Neural progenitor cell (in vitro differentiated cells): ENCODE data around the gene PBOV1. TPM values are rescaled to one million over a fixed set of nuclear protein-coding genes. Genes with fewer than 3 reads are reported as not detected.

Source experiments
- DNase-seq: peaks from one replicate; pipeline ENCODE4 v3.0.0-alpha.2; 2016; ENCODE audit warnings: low spot score
- H2AFZ ChIP-seq: fragments of 200-600 bp; sonication (generic); replicated peaks from 2 replicates; pipeline ENCODE4 v1.6.1; 2016; ENCODE audit warnings: antibody characterized with exemption
- H3F3A ChIP-seq: fragments of 200-600 bp; sonication (generic); 2 replicates; pipeline ENCODE4 v1.6.1; 2016; ENCODE audit warnings: antibody characterized with exemption, low read depth
- H3K27ac ChIP-seq: fragments of 200-600 bp; sonication (generic); 2 replicates; pipeline ENCODE4 v1.5.1; 2016; ENCODE audit warnings: mild to moderate bottlenecking
- H3K27me3 ChIP-seq: fragments of 200-600 bp; sonication (generic); 2 replicates; pipeline ENCODE4 v1.6.1; 2016; ENCODE audit warnings: mild to moderate bottlenecking, moderate library complexity
- H3K36me3 ChIP-seq: fragments of 200-600 bp; sonication (generic); 2 replicates; pipeline ENCODE4 v1.5.1; 2016
- H3K4me1 ChIP-seq: fragments of 200-600 bp; sonication (generic); 2 replicates; pipeline ENCODE4 v1.6.1; 2016; ENCODE audit warnings: mixed run types
- H3K4me2 ChIP-seq: fragments of 200-600 bp; sonication (generic); 2 replicates; pipeline ENCODE4 v1.6.1; 2016
- H3K4me3 ChIP-seq: fragments of 200-600 bp; sonication (generic); 2 replicates; pipeline ENCODE4 v1.5.1; 2016
- H3K79me2 ChIP-seq: fragments of 200-600 bp; sonication (generic); 2 replicates; pipeline ENCODE4 v1.6.1; 2016; ENCODE audit warnings: low read depth
- H3K9ac ChIP-seq: fragments of 200-600 bp; sonication (generic); 2 replicates; pipeline ENCODE4 v1.6.1; 2016
- H3K9me3 ChIP-seq: fragments of 200-600 bp; sonication (generic); 2 replicates; pipeline ENCODE4 v1.5.1; 2016; ENCODE audit warnings: low read depth
- H4K20me1 ChIP-seq: fragments of 200-600 bp; sonication (generic); 2 replicates; pipeline ENCODE4 v1.6.1; 2016; ENCODE audit warnings: low read depth
- H3K27ac Mint-ChIP-seq: 3 replicates; pipeline ENCODE4 v1.8.0; 2021; ENCODE audit warnings: mixed read lengths
- H3K27me3 Mint-ChIP-seq: 2 replicates; pipeline ENCODE4 v1.8.0; 2022; ENCODE audit warnings: low read depth, mild to moderate bottlenecking, inconsistent platforms, moderate library complexity, mixed read lengths; ENCODE audit not compliant: insufficient read depth
- H3K36me3 Mint-ChIP-seq: 3 replicates; pipeline ENCODE4 v1.8.0; 2021; ENCODE audit warnings: mixed read lengths
- H3K4me1 Mint-ChIP-seq: 3 replicates; pipeline ENCODE4 v1.8.0; 2021; ENCODE audit warnings: mixed read lengths
- H3K4me3 Mint-ChIP-seq: 3 replicates; pipeline ENCODE4 v1.8.0; 2021; ENCODE audit warnings: mild to moderate bottlenecking, moderate library complexity, mixed read lengths
- H3K9me3 Mint-ChIP-seq: 3 replicates; pipeline ENCODE4 v1.8.0; 2020; ENCODE audit warnings: mixed read lengths
- CTCF ChIP-seq: fragments of 200-600 bp; sonication (generic); IDR thresholded peaks from 2 replicates; pipeline ENCODE4 v1.5.1; 2017; ENCODE audit warnings: antibody characterized with exemption, mild to moderate bottlenecking
- EZH2 ChIP-seq: fragments of 200-600 bp; sonication (generic); IDR thresholded peaks from 2 replicates; pipeline ENCODE4 v1.6.1; 2017; ENCODE audit warnings: antibody characterized with exemption, mild to moderate bottlenecking, moderate library complexity
- EZH2phosphoT487 ChIP-seq: fragments of 200-600 bp; sonication (generic); IDR thresholded peaks from 2 replicates; pipeline ENCODE4 v1.6.1; 2017; ENCODE audit warnings: antibody characterized with exemption
- total RNA-seq: library from RNA; depleted of rRNA; stranded (reverse); fragments of >200 nt; gene quantifications from 2 replicates; pipeline ENCODE4 v1.2.3, GENCODE V29; 2015; ENCODE audit warnings: low replicate concordance

The PBOV1 gene
- total RNA-seq, result not detected in 2 replicates

- no peaks in the 10 kb centered on the region for H3K36me3 Mint-ChIP-seq
- no peaks in the 10 kb centered on the region for H3K36me3 ChIP-seq
- H3K27me3 Mint-ChIP-seq, result peaks cover 6% of the 10 kb centered on the region
- H3K4me1 ChIP-seq, result no peaks in the 10 kb centered on the region
- H3K9me3 Mint-ChIP-seq, result no peaks in the 10 kb centered on the region
- no peak within 1 kb of the TSS for H3K4me3 Mint-ChIP-seq
- no peak for DNase-seq
- H3K4me2 ChIP-seq, result no peak within 1 kb of the TSS
- H3K27ac ChIP-seq, result no peak within 1 kb of the TSS
- TF ChIP-seq EZH2 (no peak), EZH2phosphoT487 (no peak), CTCF (no peak)
- no peaks in the 10 kb centered on the region for H3K9me3 ChIP-seq
- H3K4me3 ChIP-seq, result no peak within 1 kb of the TSS
- no peak within 1 kb of the TSS for H2AFZ ChIP-seq
- no peaks in the 10 kb centered on the region for H4K20me1 ChIP-seq
- H3K9ac ChIP-seq, result no peak within 1 kb of the TSS
- no peaks in the 10 kb centered on the region for H3K4me1 Mint-ChIP-seq
- no peaks in the 10 kb centered on the region for H3K27me3 ChIP-seq
- H3K79me2 ChIP-seq, result no peaks in the 10 kb centered on the region
- no peaks in the 10 kb centered on the region for H3F3A ChIP-seq
- H3K27ac Mint-ChIP-seq, result no peak within 1 kb of the TSS
Observed at GRCh38 chr6:138218449-138218848, at the start of gene PBOV1. Gene PBOV1, minus strand, starts transcription at chr6:138218491. Its CDS starts 96 bp downstream, at chr6:138218395.

- H3K9me3 ChIP-seq, result no peaks in the 10 kb centered on the region
- TF ChIP-seq EZH2phosphoT487, result no peak
- no peak for TF ChIP-seq EZH2
- no peak for TF ChIP-seq CTCF
- no peak overlapping the region for H3K4me3 ChIP-seq
- no peaks in the 10 kb centered on the region for H3F3A ChIP-seq
- no peaks in the 10 kb centered on the region for H3K4me1 ChIP-seq
- no peak overlapping the region for H3K4me2 ChIP-seq
- H3K36me3 ChIP-seq, result no peaks in the 10 kb centered on the region
- H3K4me1 Mint-ChIP-seq, result no peaks in the 10 kb centered on the region
- H3K27me3 ChIP-seq, result no peaks in the 10 kb centered on the region
- H3K27ac Mint-ChIP-seq, result no peak overlapping the region
- no peak overlapping the region for H3K27ac ChIP-seq
- H4K20me1 ChIP-seq, result no peaks in the 10 kb centered on the region
- no peak for DNase-seq
- no peak overlapping the region for H2AFZ ChIP-seq
- no peaks in the 10 kb centered on the region for H3K79me2 ChIP-seq
- H3K36me3 Mint-ChIP-seq, result no peaks in the 10 kb centered on the region
- no peaks in the 10 kb centered on the region for H3K9me3 Mint-ChIP-seq
- H3K9ac ChIP-seq, result no peak overlapping the region
- H3K27me3 Mint-ChIP-seq, result peaks cover 6% of the 10 kb centered on the region
- no peak overlapping the region for H3K4me3 Mint-ChIP-seq
Observed at GRCh38 chr6:138266095-138266494, 47.8 kb upstream of the PBOV1 start.

DNA sequence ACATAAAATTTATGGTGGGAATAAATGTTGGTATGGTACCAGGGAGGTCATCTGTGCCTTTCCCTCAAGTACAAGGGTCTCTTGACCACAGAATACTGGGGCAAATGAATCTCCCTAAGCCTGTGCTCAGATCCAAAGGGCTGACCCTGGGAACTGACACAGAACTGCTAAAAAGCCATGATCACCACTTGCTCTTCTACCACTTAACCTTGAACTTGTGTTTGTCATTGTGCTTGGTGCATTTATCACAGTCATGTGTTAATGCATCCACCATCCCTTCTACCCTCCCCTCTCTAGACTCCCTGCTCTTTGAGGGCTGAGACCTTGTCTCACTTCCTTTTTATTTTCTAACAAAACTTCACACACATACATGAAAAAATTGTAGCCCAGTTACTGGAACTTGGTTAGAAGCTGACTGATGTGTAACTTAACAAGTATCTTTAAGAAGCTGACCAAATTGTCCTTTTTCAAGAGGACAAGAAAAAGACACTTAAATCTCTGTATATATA lies 46.1 kb upstream of the PBOV1 start:
- no peak for TF ChIP-seq CTCF
- TF ChIP-seq EZH2phosphoT487, result no peak
- TF ChIP-seq EZH2, result no peak
- Histone ChIP-seq H3K9me3 (no peaks in the 10 kb centered on the region), H4K20me1 (no peaks in the 10 kb centered on the region), H3F3A (no peaks in the 10 kb centered on the region), H3K4me3 (no peak overlapping the region), H2AFZ (no peak overlapping the region), H3K79me2 (no peaks in the 10 kb centered on the region), H3K27me3 (no peaks in the 10 kb centered on the region), H3K9ac (no peak overlapping the region), H3K36me3 (no peaks in the 10 kb centered on the region), H3K4me1 (no peaks in the 10 kb centered on the region), H3K27ac (no peak overlapping the region), H3K4me2 (no peak overlapping the region)
- DNase-seq, result no peak
- no peaks in the 10 kb centered on the region for H3K4me1 Mint-ChIP-seq
- H3K4me3 Mint-ChIP-seq, result no peak overlapping the region
- peaks cover 6% of the 10 kb centered on the region for H3K27me3 Mint-ChIP-seq
- H3K36me3 Mint-ChIP-seq, result no peaks in the 10 kb centered on the region
- no peak overlapping the region for H3K27ac Mint-ChIP-seq
- H3K9me3 Mint-ChIP-seq, result no peaks in the 10 kb centered on the region
